Measurements from ENCODE around the gene BTRC. TPM values are rescaled to one million over a fixed set of nuclear protein-coding genes. Genes with fewer than 3 reads are reported as not detected.

BTRC gene
- total RNA-seq, 1 donor from 2014 or later, result 19.4 TPM

DNA sequence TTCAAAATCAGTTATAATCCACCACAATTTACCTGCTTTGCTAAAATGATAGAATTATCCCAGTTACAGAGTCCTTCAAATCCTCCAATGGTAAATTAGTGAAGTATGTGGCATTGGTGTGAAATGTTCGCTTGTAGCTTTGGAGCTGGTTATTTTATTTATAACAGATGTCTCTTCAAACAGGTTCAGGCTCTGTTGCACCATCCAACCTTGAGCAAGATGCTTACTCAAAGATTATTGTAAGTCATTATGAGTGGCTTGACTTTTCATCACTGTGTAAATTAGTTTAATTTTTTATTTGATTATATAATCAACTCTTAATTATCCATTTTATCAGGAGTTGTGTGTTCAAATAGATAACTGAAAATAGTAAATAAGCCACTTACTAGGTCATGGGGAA, 99.4 kb downstream of the BTRC start:
- Mint-ChIP-seq H3K36me3 (ENCODE audit: low read depth) (no peaks in the 10 kb centered on the region), H3K27ac (no peak overlapping the region), H3K4me1 (peaks cover 20% of the 10 kb centered on the region), H3K4me3 (no peak overlapping the region), H3K9me3 (no peaks in the 10 kb centered on the region), H3K27me3 (no peaks in the 10 kb centered on the region)
- no peak for ATAC-seq (ENCODE audit: low read depth)
- TF ChIP-seq, protein P1, sequence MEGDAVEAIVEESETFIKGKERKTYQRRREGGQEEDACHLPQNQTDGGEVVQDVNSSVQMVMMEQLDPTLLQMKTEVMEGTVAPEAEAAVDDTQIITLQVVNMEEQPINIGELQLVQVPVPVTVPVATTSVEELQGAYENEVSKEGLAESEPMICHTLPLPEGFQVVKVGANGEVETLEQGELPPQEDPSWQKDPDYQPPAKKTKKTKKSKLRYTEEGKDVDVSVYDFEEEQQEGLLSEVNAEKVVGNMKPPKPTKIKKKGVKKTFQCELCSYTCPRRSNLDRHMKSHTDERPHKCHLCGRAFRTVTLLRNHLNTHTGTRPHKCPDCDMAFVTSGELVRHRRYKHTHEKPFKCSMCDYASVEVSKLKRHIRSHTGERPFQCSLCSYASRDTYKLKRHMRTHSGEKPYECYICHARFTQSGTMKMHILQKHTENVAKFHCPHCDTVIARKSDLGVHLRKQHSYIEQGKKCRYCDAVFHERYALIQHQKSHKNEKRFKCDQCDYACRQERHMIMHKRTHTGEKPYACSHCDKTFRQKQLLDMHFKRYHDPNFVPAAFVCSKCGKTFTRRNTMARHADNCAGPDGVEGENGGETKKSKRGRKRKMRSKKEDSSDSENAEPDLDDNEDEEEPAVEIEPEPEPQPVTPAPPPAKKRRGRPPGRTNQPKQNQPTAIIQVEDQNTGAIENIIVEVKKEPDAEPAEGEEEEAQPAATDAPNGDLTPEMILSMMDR (IDR thresholded peaks at IDR 0.05), result no peak
- POLR2A ChIA-PET, result interaction anchor here (0.6 kb wide), 1 partner anchor 392 kb away, joined by 10 read pairs; no protein-coding TSS in a partner anchor
- DNase-seq, result no peak
- CTCF ChIA-PET, result interaction anchor here (1.2 to 2.6 kb wide), 2 partner anchors 9 to 12 kb away, joined by 5 to 10 read pairs; no protein-coding TSS in a partner anchor
- intact Hi-C loops (cut with micrococcal nuclease), result no loop called here

- Mint-ChIP-seq H3K27ac (no peak overlapping the region), H3K4me1 (peaks cover 20% of the 10 kb centered on the region), H3K36me3 (ENCODE audit: low read depth) (no peaks in the 10 kb centered on the region), H3K9me3 (no peaks in the 10 kb centered on the region), H3K27me3 (no peaks in the 10 kb centered on the region), H3K4me3 (no peak overlapping the region)
- no peak for DNase-seq
- intact Hi-C loops (cut with micrococcal nuclease), result no loop called here
- CTCF ChIA-PET, result interaction anchor here (1.2 kb wide), 1 partner anchor 156 kb away, joined by 4 read pairs; no protein-coding TSS in a partner anchor
- no peak for ATAC-seq (ENCODE audit: low read depth)
- TF ChIP-seq, protein P1 (IDR thresholded peaks at IDR 0.05), result no peak
- POLR2A ChIA-PET, result no interaction called here
Measured at GRCh38 chr10:101453791-101454718, 100.1 kb downstream of the BTRC start.

DNA sequence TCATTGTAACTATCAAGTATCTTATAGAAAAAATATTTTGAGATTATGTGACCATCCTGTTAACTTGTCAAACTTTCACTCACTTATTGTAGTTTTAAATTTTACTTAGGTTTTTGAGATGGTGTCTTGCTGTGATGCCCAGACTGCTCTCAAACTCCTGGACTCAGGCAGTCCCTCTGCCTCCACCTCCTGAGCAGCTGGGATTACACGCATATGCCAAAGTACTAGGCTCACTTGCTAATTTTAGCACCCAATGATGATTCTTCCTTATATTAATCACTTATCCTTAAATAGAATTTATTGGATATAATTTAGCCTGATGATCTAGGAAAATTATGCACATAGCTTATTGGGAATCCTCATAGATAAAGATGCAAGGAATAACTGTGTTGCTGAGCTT, 104.9 kb downstream of the BTRC start:
- no peaks in the 10 kb centered on the region for H3K27me3 Mint-ChIP-seq
- ATAC-seq (ENCODE audit: low read depth), result no peak
- intact Hi-C loops (cut with micrococcal nuclease), result no loop called here
- CTCF ChIA-PET, result interaction anchor here (0.9 to 1.2 kb wide), 2 partner anchors 8 to 317 kb away, joined by 3 read pairs; no protein-coding TSS in a partner anchor
- TF ChIP-seq, protein P1 (IDR thresholded peaks at IDR 0.05), result no peak
- no peak for DNase-seq
- H3K4me3 Mint-ChIP-seq, result no peak overlapping the region
- POLR2A ChIA-PET, result no interaction called here
- H3K27ac Mint-ChIP-seq, result no peak overlapping the region
- H3K9me3 Mint-ChIP-seq, result no peaks in the 10 kb centered on the region
- no peaks in the 10 kb centered on the region for H3K4me1 Mint-ChIP-seq
- peaks cover 3% of the 10 kb centered on the region for H3K36me3 Mint-ChIP-seq (ENCODE audit: low read depth)

GRCh38 chr10:101464082-101464481, 110.1 kb downstream of the BTRC start:
- H3K27me3 Mint-ChIP-seq, result no peaks in the 10 kb centered on the region

More at GRCh38 chr10:101464082-101464481, 110.1 kb downstream of the BTRC start:
- Mint-ChIP-seq H3K4me3 (no peak overlapping the region), H3K36me3 (ENCODE audit: low read depth) (peaks cover 3% of the 10 kb centered on the region), H3K9me3 (no peaks in the 10 kb centered on the region), H3K4me1 (peaks cover 7% of the 10 kb centered on the region), H3K27ac (no peak overlapping the region)
- intact Hi-C loops (cut with micrococcal nuclease), result no loop called here
- ChIA-PET POLR2A (no interaction called here), CTCF (interaction anchor here (1.7 kb wide), 1 partner anchor 250 kb away, joined by 5 read pairs; no protein-coding TSS in a partner anchor)
- no peak for ATAC-seq (ENCODE audit: low read depth)
- DNase-seq, result no peak
- TF ChIP-seq, protein P1 (IDR thresholded peaks at IDR 0.05), result no peak

Measured in activated B cell treated with CpG ODN at 0.5 μM for 24 hours (primary cell).